ENCODE data around the gene ZSWIM5.
A peak's percentile ranks its signal among the peaks of the same experiment; 100 is the strongest.

The ZSWIM5 gene

GRCh38 chr1:45216861-45217260 is 10.5 kb upstream of the ZSWIM5 start:
- no peak overlapping the region for H3K4me3 ChIP-seq (replicated peaks; ENCODE audit: low read depth, low read length)
- TF ChIP-seq, protein P1, sequence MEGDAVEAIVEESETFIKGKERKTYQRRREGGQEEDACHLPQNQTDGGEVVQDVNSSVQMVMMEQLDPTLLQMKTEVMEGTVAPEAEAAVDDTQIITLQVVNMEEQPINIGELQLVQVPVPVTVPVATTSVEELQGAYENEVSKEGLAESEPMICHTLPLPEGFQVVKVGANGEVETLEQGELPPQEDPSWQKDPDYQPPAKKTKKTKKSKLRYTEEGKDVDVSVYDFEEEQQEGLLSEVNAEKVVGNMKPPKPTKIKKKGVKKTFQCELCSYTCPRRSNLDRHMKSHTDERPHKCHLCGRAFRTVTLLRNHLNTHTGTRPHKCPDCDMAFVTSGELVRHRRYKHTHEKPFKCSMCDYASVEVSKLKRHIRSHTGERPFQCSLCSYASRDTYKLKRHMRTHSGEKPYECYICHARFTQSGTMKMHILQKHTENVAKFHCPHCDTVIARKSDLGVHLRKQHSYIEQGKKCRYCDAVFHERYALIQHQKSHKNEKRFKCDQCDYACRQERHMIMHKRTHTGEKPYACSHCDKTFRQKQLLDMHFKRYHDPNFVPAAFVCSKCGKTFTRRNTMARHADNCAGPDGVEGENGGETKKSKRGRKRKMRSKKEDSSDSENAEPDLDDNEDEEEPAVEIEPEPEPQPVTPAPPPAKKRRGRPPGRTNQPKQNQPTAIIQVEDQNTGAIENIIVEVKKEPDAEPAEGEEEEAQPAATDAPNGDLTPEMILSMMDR (IDR thresholded peaks at IDR 0.05; ENCODE audit: low read length, missing control alignments): no peak
- DNase-seq (ENCODE audit: low read depth): no peak

GRCh38 chr1:45216200-45216541 is 9.8 kb upstream of the ZSWIM5 start:
- no peak for DNase-seq (ENCODE audit: low read depth)
- no peak overlapping the region for H3K4me3 ChIP-seq (replicated peaks; ENCODE audit: low read depth, low read length)
- TF ChIP-seq, protein P1 (IDR thresholded peaks at IDR 0.05; ENCODE audit: low read length, missing control alignments): no peak

GRCh38 chr1:45215485-45216199 is 9.2 kb upstream of the ZSWIM5 start:
- no peak overlapping the region for H3K4me3 ChIP-seq (replicated peaks; ENCODE audit: low read depth, low read length)
- TF ChIP-seq, protein P1 (IDR thresholded peaks at IDR 0.05; ENCODE audit: low read length, missing control alignments): no peak
- DNase-seq (ENCODE audit: low read depth): no peak

DNA sequence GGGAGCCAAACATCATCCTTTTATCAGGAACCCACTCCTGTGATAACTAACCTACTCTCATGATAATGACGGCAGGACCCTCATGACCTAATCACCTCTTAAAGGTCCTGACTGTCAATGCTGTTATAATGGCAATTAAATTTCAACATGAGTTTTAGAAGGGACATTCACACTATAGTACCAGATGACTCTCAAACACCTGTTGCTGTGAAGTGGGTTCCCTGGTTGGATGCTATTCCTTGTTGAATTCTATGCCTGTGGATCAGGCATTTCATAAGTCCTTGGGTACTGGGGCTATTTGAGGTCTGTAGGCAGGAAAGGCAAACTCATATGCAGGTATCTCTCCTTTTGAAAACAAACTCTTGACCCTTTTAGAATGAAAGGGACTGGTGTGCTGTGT is 7.5 kb upstream of the ZSWIM5 start:
- DNase-seq (ENCODE audit: low read depth): no peak
- H3K4me3 ChIP-seq (replicated peaks; ENCODE audit: low read depth, low read length): no peak overlapping the region
- TF ChIP-seq, protein P1 (IDR thresholded peaks at IDR 0.05; ENCODE audit: low read length, missing control alignments): no peak

GRCh38 chr1:45211076-45211475 is 4.7 kb upstream of the ZSWIM5 start:
- no peak for DNase-seq (ENCODE audit: low read depth)
- H3K4me3 ChIP-seq (replicated peaks; ENCODE audit: low read depth, low read length): no peak overlapping the region
- TF ChIP-seq, protein P1 (IDR thresholded peaks at IDR 0.05; ENCODE audit: low read length, missing control alignments): no peak

DNA sequence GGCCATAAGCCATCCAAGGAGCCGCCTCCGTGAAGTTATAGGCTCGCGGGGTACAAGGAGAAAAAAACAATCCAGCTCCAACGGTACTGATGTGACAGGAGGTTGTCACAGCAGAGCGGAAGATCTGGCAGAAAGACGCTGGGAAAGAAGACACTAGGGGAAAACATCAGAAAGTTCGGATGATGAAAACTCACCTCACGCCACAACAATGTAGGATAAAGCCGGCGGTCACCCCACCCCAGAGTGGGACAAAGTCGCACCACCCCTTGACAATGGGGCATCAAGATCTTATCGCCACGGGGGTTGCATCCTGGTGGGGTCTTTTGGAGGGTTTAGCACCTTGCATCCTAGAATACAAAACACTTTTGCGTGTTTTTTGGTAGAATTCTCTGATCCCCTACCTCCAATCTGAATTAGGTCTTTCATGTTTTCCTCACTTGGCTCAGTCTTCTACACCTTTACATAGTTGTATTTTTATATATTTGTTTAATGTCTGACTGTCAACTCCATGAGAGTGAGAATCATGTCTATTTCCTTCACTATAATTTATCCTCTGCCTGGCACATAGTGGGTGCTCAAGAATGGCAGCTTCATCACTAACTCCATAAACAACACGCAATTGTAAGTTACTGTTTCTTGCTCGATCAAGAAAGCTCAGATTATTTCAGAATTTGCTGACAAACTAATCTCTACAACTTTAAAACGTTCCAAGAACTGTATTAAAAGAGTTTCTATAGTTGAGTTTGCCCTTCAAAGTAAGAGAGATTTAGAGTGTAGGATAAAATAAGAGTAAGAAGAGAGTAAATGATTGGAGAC is 611 bp upstream of the ZSWIM5 start:
- no peak for DNase-seq (ENCODE audit: low read depth)
- TF ChIP-seq, protein P1 (IDR thresholded peaks at IDR 0.05; ENCODE audit: low read length, missing control alignments): no peak
- peak overlapping the region; percentile 55 for H3K4me3 ChIP-seq (replicated peaks; ENCODE audit: low read depth, low read length)

All from fibroblast of pulmonary artery (primary cell).